Liver (tissue), 3 donors: ENCODE data around the gene IPPK.

Experiments used
- ATF3 ChIP-seq: IDR thresholded peaks from 2 replicates; pipeline ENCODE4 v1.6.1; 2016; ENCODE audit warnings: antibody characterized with exemption
- CTCF ChIP-seq: fragments of 150-350 bp; IDR thresholded peaks from 2 replicates; pipeline ENCODE4 v1.5.1; 2017; ENCODE audit warnings: improper control_type of control experiment, low read depth, low read length; ENCODE audit not compliant: missing input control
- JUND ChIP-seq, 2 donors: IDR thresholded peaks; 2 replicates each; pipeline ENCODE4 v1.6.1; 2016; ENCODE audit warnings: antibody characterized with exemption in 2 of 2
- MAX ChIP-seq: IDR thresholded peaks from 2 replicates; pipeline ENCODE4 v1.6.1; 2016; ENCODE audit warnings: antibody characterized with exemption
- RAD21 ChIP-seq, 2 donors: IDR thresholded peaks; 2 replicates each; pipeline ENCODE4 v1.6.1; 2016; ENCODE audit warnings: antibody characterized with exemption in 2 of 2, mild to moderate bottlenecking in 2 of 2
- REST ChIP-seq: IDR thresholded peaks from 2 replicates; pipeline ENCODE4 v1.6.1; 2016; ENCODE audit warnings: antibody characterized with exemption, mild to moderate bottlenecking
- SP1 ChIP-seq: IDR thresholded peaks from 2 replicates; pipeline ENCODE4 v1.6.1; 2018; ENCODE audit warnings: antibody characterized with exemption, mild to moderate bottlenecking
- TAF1 ChIP-seq: conservative IDR thresholded peaks from 2 replicates; pipeline ENCODE4 v1.6.1; 2016; ENCODE audit warnings: antibody characterized with exemption, mild to moderate bottlenecking
- YY1 ChIP-seq: IDR thresholded peaks from 2 replicates; pipeline ENCODE4 v1.6.1; 2016; ENCODE audit warnings: antibody characterized with exemption, mild to moderate bottlenecking
- ZBTB33 ChIP-seq: IDR thresholded peaks from 2 replicates; pipeline ENCODE4 v1.6.1; 2016; ENCODE audit warnings: antibody characterized with exemption
- donor health status: healthy.
- donor health status: healthy.

GRCh38 chr9:92664394-92665152, 5.4 kb downstream of the IPPK start:
- no peak for TF ChIP-seq REST
- no peak for TF ChIP-seq CTCF
- no peak for TF ChIP-seq YY1
- no peak for TF ChIP-seq JUND (IDR thresholded peaks at IDR 0.05)
- TF ChIP-seq SP1 = no peak
- no peak for TF ChIP-seq TAF1
- TF ChIP-seq MAX = no peak
- no peak for TF ChIP-seq RAD21 (IDR thresholded peaks at IDR 0.05)
- TF ChIP-seq ATF3 = no peak
- TF ChIP-seq ZBTB33 = no peak
